Activated naive CD8-positive, alpha-beta T cell treated with anti-CD3 and anti-CD28 coated beads for 36 hours (primary cell): ENCODE measurements around the gene SNRPB. TPM values are rescaled to one million over a fixed set of nuclear protein-coding genes. Genes with fewer than 3 reads are reported as not detected.

Experiments used
- DNase-seq: peaks from one replicate; pipeline ENCODE4 v3.0.0; 2021
- H3K27ac Mint-ChIP-seq: one replicate; pipeline ENCODE4 v1.8.0; 2022; ENCODE audit warnings: mild to moderate bottlenecking, moderate library complexity, mixed read lengths
- H3K27me3 Mint-ChIP-seq: one replicate; pipeline ENCODE4 v1.8.0; 2022; ENCODE audit warnings: mild to moderate bottlenecking, mixed read lengths
- H3K36me3 Mint-ChIP-seq: one replicate; pipeline ENCODE4 v1.8.0; 2021; ENCODE audit warnings: mild to moderate bottlenecking, mixed read lengths
- H3K4me1 Mint-ChIP-seq: one replicate; pipeline ENCODE4 v1.8.0; 2021; ENCODE audit warnings: mixed read lengths
- H3K4me3 Mint-ChIP-seq: one replicate; pipeline ENCODE4 v1.8.0; 2022; ENCODE audit warnings: mild to moderate bottlenecking, moderate library complexity, mixed read lengths
- H3K9me3 Mint-ChIP-seq: one replicate; pipeline ENCODE4 v1.8.0; 2022; ENCODE audit warnings: mixed read lengths
- total RNA-seq, 2 experiments: library from RNA; stranded (reverse); gene quantifications; one replicate each; pipeline ENCODE4 v1.2.3, GENCODE V29; 2021

The SNRPB gene
- total RNA-seq, 2 experiments from 2014 or later, result 481 to 500 TPM

GRCh38 chr20:2485661-2486060 lies 15.1 kb upstream of the SNRPB start:
- Mint-ChIP-seq H3K27ac (no peak overlapping the region), H3K36me3 (peaks cover 60% of the 10 kb centered on the region), H3K27me3 (no peaks in the 10 kb centered on the region)

GRCh38 chr20:2485080-2485479 lies 14.5 kb upstream of the SNRPB start:
- peaks cover 60% of the 10 kb centered on the region for H3K36me3 Mint-ChIP-seq
- H3K4me3 Mint-ChIP-seq, result no peak overlapping the region
- no peak for DNase-seq

More at GRCh38 chr20:2485661-2486060, 15.1 kb upstream of the SNRPB start:
- Mint-ChIP-seq H3K9me3 (peaks cover 5% of the 10 kb centered on the region), H3K4me1 (no peaks in the 10 kb centered on the region), H3K4me3 (no peak overlapping the region)
- DNase-seq, result no peak

GRCh38 chr20:2483504-2483903 lies 12.9 kb upstream of the SNRPB start:
- no peak overlapping the region for H3K4me3 Mint-ChIP-seq
- H3K4me1 Mint-ChIP-seq, result no peaks in the 10 kb centered on the region
- no peak for DNase-seq
- no peaks in the 10 kb centered on the region for H3K27me3 Mint-ChIP-seq
- H3K9me3 Mint-ChIP-seq, result peaks cover 5% of the 10 kb centered on the region
- H3K27ac Mint-ChIP-seq, result no peak overlapping the region
- peaks cover 59% of the 10 kb centered on the region for H3K36me3 Mint-ChIP-seq

More at GRCh38 chr20:2485080-2485479, 14.5 kb upstream of the SNRPB start:
- H3K27me3 Mint-ChIP-seq, result no peaks in the 10 kb centered on the region
- no peaks in the 10 kb centered on the region for H3K4me1 Mint-ChIP-seq
- no peak overlapping the region for H3K27ac Mint-ChIP-seq
- H3K9me3 Mint-ChIP-seq, result peaks cover 5% of the 10 kb centered on the region

GRCh38 chr20:2480381-2480780 lies 9.8 kb upstream of the SNRPB start:
- peaks cover 5% of the 10 kb centered on the region for H3K9me3 Mint-ChIP-seq
- no peaks in the 10 kb centered on the region for H3K4me1 Mint-ChIP-seq
- DNase-seq, result no peak
- peaks cover 53% of the 10 kb centered on the region for H3K36me3 Mint-ChIP-seq
- no peak overlapping the region for H3K4me3 Mint-ChIP-seq
- no peaks in the 10 kb centered on the region for H3K27me3 Mint-ChIP-seq
- no peak overlapping the region for H3K27ac Mint-ChIP-seq

- DNase-seq, result no peak
- H3K4me1 Mint-ChIP-seq, result peaks cover 4% of the 10 kb centered on the region
- H3K4me3 Mint-ChIP-seq, result no peak overlapping the region
- H3K27ac Mint-ChIP-seq, result no peak overlapping the region
- H3K36me3 Mint-ChIP-seq, result peaks cover 42% of the 10 kb centered on the region
- H3K9me3 Mint-ChIP-seq, result peaks cover 5% of the 10 kb centered on the region
- no peaks in the 10 kb centered on the region for H3K27me3 Mint-ChIP-seq
Observed at GRCh38 chr20:2476742-2477615, 6.4 kb upstream of the SNRPB start.

- Mint-ChIP-seq H3K9me3 (peaks cover 4% of the 10 kb centered on the region), H3K4me1 (peaks cover 6% of the 10 kb centered on the region), H3K4me3 (no peak overlapping the region), H3K27me3 (no peaks in the 10 kb centered on the region), H3K27ac (no peak overlapping the region), H3K36me3 (peaks cover 38% of the 10 kb centered on the region)
- DNase-seq, result no peak
Observed at GRCh38 chr20:2475850-2476741, 5.5 kb upstream of the SNRPB start.

- Mint-ChIP-seq H3K27me3 (no peaks in the 10 kb centered on the region), H3K9me3 (no peaks in the 10 kb centered on the region), H3K36me3 (peaks cover 43% of the 10 kb centered on the region), H3K4me3 (no peak overlapping the region), H3K27ac (no peak overlapping the region), H3K4me1 (peaks cover 16% of the 10 kb centered on the region)
- DNase-seq, result no peak
Observed at GRCh38 chr20:2473516-2473915, 2.9 kb upstream of the SNRPB start.

- peak; percentile 61 for DNase-seq
- H3K27me3 Mint-ChIP-seq, result no peaks in the 10 kb centered on the region
- H3K36me3 Mint-ChIP-seq, result peaks cover 69% of the 10 kb centered on the region
- peak overlapping the region; percentile 100 for H3K27ac Mint-ChIP-seq
- H3K9me3 Mint-ChIP-seq, result no peaks in the 10 kb centered on the region
- H3K4me1 Mint-ChIP-seq, result peaks cover 39% of the 10 kb centered on the region
- peak overlapping the region; percentile 98 for H3K4me3 Mint-ChIP-seq
Observed at GRCh38 chr20:2469991-2470422, 582 bp downstream of the SNRPB start.

- H3K4me1 Mint-ChIP-seq, result peaks cover 42% of the 10 kb centered on the region
- no peaks in the 10 kb centered on the region for H3K27me3 Mint-ChIP-seq
- H3K36me3 Mint-ChIP-seq, result peaks cover 74% of the 10 kb centered on the region
- H3K9me3 Mint-ChIP-seq, result no peaks in the 10 kb centered on the region
- H3K4me3 Mint-ChIP-seq, result peak overlapping the region; percentile 98
- peak overlapping the region; percentile 77 for H3K27ac Mint-ChIP-seq
- no peak for DNase-seq
Observed at GRCh38 chr20:2468581-2469407, 1.8 kb downstream of the SNRPB start.

- peak overlapping the region; percentile 65 for H3K27ac Mint-ChIP-seq
- peaks cover 83% of the 10 kb centered on the region for H3K36me3 Mint-ChIP-seq
- no peaks in the 10 kb centered on the region for H3K27me3 Mint-ChIP-seq
- DNase-seq, result no peak
- H3K9me3 Mint-ChIP-seq, result no peaks in the 10 kb centered on the region
- peak overlapping the region; percentile 98 for H3K4me3 Mint-ChIP-seq
- peaks cover 41% of the 10 kb centered on the region for H3K4me1 Mint-ChIP-seq
Observed at GRCh38 chr20:2467412-2467811, 3.2 kb downstream of the SNRPB start.

GRCh38 chr20:2465100-2465499 lies 5.5 kb downstream of the SNRPB start:
- no peak overlapping the region for H3K4me3 Mint-ChIP-seq
- peaks cover 87% of the 10 kb centered on the region for H3K36me3 Mint-ChIP-seq
- no peaks in the 10 kb centered on the region for H3K27me3 Mint-ChIP-seq
- no peaks in the 10 kb centered on the region for H3K9me3 Mint-ChIP-seq
- peaks cover 39% of the 10 kb centered on the region for H3K4me1 Mint-ChIP-seq
- no peak for DNase-seq
- H3K27ac Mint-ChIP-seq, result no peak overlapping the region

GRCh38 chr20:2463616-2464365 lies 6.8 kb downstream of the SNRPB start:
- no peak overlapping the region for H3K4me3 Mint-ChIP-seq
- no peaks in the 10 kb centered on the region for H3K9me3 Mint-ChIP-seq
- peak overlapping the region; percentile 66 for H3K27ac Mint-ChIP-seq
- no peak for DNase-seq
- no peaks in the 10 kb centered on the region for H3K27me3 Mint-ChIP-seq
- peaks cover 37% of the 10 kb centered on the region for H3K4me1 Mint-ChIP-seq
- H3K36me3 Mint-ChIP-seq, result peaks cover 83% of the 10 kb centered on the region

GRCh38 chr20:2462484-2462883 lies 8.1 kb downstream of the SNRPB start:
- Mint-ChIP-seq H3K27ac (peak overlapping the region; percentile 29), H3K9me3 (no peaks in the 10 kb centered on the region), H3K27me3 (no peaks in the 10 kb centered on the region)

More at GRCh38 chr20:2462484-2462883, 8.1 kb downstream of the SNRPB start:
- peaks cover 25% of the 10 kb centered on the region for H3K4me1 Mint-ChIP-seq
- peaks cover 72% of the 10 kb centered on the region for H3K36me3 Mint-ChIP-seq
- no peak overlapping the region for H3K4me3 Mint-ChIP-seq
- DNase-seq, result no peak
